GM18907 (cell line): ENCODE results near the gene ZER1.
"Not testable (repeated sequence)": the region's sequence is repeated elsewhere in the genome, so short reads cannot be mapped to it uniquely, and the experiment has no call there.

Source experiments
- ATAC-seq: cut with Tn5 transposase; IDR thresholded peaks from one replicate; pipeline ENCODE4 v1.9.1; 2021; ENCODE audit warnings: mild to moderate bottlenecking, moderate library complexity; ENCODE audit not compliant: unreplicated experiment

Gene ZER1

DNA sequence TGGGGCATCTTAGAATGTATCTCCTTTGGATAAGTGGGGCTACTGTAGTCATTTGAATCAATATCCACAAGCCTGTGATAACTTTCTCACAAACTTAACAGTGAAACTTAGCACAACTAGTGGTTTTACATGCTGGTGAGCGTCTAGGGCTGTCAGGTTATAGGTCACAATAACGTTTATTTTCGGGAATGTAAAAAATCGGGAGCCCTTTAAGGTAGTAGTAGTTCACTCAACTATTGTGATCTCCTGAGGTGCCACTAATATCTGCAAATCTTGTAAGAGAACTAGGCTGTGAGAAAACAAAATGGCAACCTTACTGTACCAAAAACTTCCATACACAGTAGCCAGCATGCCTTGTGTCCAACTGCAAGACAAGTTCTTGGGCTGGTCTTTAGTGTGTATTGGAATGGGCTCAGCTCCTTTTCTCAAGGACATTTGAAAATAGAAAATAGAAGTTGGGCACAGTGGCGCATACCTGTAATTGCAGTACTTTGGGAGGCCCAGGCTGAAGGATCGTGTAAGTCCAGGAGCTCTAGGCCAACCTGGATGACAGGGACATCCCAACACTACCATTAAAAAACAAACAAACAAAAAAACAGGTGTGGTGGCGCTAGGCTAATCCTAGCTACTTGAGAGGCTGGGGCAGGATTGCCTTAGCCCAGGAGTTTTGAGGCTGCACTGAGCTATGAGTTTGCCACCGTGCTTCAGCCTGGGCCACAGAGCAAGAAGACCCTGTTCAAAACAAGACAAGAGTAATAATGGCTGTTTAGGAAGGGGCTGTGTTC is 74.6 kb downstream of the ZER1 start:
- ATAC-seq: no peak

DNA sequence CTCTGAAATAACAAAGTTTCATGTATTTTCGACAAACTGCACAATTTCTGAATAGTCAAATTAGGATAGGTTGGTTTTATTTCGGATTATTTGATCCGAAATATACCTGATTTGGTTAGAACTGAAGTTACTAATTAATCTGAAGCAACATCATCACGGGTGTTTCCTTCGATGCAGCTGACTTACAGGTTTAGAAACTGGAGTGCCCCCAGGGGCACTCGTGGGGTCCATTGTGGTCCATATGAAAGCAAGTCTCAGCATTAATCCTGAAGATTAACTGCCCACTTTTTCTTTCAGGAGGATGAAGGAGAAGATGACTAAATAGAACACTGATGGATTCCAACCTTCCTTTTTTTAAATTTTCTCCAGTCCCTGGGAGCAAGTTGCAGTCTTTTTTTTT is 77.4 kb downstream of the ZER1 start:
- ATAC-seq: peak; percentile 38

DNA sequence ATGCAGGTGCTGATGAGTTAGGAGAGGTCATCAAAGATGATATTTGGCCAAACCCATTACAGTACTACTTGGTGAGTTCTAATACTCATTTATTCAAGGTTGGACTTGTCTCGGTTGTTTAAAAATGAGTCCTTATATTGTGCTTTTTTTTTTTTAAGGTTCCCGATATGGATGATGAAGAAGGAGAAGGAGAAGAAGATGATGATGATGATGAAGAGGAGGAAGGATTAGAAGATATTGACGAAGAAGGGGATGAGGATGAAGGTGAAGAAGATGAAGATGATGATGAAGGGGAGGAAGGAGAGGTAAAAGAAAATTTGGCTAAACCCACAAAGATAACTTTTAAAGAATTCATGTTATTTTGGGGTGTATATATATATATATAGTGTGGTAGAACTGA is 78.0 kb downstream of the ZER1 start:
- not testable (repeated sequence) for ATAC-seq

DNA sequence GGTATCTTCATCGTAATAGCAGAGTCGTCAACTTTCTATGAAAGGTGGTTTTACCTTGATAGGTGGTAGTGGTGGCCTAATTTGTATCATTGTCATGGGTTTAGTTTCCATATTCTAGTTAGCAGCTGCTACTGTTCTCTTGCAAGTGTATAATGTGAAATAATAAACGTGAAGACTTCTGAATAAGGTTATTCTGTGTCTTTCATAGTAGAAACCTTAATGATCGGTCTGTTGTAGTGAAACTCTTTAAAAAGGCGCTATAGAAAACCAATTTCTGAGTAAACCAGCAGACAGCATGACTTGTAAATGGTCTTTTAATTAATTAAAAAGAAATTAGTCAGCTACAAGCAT is 81.1 kb downstream of the ZER1 start:
- ATAC-seq: no peak

- ATAC-seq: no peak
Measured at GRCh38 chr9:128689820-128690683, 81.7 kb downstream of the ZER1 start.

- peak; percentile 13 for ATAC-seq
Measured at GRCh38 chr9:128689293-128689774, 82.4 kb downstream of the ZER1 start.

GRCh38 chr9:128688501-128689292 is 83.0 kb downstream of the ZER1 start, which contains the start of gene SET:
TSS of gene SET (plus strand) at chr9:128689222. CDS start at chr9:128689583, 361 bp downstream.
- ATAC-seq: peak; percentile 67

GRCh38 chr9:128687453-128687852 is 84.3 kb downstream of the ZER1 start:
- ATAC-seq: no peak

DNA sequence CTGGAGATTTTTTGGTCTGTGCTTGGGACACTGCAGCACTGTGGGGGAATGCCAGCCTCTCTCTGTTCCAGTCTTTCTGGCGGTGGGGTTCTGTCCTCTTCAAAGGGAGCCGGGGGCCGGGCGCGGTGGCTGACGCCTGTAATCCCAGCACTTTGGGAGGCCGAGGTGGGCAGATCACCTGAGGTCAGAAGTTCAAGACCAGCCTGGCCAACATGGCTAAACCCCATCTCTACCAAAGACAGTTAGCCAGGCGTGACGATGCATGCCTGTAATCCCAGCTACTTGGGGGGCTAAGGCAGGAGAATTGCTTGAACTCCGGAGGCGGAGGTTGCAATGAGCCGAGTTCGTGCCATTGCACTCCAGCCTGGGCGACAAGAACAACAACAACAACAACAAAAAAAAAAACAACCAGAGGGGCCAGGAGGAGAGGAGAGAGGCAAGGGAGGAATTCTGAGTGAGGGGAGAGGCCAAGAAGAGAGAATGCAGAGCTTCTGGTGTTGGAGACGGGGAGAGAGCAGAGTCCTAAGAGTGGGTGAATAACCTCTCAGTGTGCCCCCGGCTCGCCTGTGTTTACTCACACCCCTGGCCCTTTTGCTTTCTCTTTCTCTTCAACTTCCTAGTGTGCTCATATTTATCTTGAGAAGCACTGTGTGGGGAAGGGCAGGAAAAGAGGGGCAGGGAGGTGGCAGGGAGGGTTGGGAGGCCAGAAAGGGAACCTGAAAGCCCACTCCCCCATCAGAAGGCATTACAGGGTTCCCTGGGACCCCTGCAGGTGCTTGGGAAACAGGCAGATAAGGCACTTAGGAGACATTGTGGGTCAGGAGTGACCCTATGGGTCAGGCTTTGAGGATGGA is 85.9 kb downstream of the ZER1 start:
- no peak for ATAC-seq

DNA sequence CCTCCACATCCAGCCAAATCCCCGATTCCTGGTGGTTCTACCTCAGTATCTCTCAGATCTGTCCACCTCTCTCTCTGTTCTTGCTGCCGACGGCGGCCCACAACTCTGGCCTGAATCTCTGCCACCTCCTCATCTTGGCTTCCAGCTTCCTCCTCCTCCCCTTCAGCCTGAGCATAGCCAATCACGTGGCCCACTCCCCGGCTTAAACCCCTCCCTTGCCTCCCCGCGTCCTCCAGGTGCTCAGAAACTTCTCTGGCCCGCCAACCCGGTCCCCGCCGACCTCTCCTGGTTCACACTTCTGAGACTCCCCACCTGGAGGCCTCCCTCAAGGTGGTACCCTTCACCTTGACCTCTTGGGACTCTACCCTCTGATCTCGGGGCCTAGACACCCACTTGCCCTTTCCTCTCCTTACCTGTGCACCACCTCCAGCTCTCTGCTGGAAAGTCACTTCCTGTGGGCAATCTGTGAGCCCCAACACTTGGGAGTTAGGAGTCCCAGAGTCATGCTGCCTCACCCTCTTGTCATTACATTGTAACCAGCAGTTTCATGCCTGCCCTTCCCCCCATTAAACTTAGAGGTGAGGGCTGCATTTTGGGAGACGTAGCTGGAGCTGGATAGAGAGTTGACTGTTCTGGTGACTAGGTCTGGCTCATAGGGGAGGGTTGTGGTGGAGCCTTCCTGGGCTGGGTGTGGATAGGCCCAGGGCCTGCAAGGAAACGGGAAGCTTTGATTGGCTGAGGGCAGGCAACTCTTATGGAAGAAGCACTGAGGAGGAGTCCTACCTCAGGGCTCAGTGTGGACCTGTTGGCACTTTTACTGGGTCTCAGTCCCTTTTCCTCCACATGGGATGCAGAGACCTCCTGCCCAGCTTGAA is 87.2 kb downstream of the ZER1 start:
- ATAC-seq: peak; percentile 36

DNA sequence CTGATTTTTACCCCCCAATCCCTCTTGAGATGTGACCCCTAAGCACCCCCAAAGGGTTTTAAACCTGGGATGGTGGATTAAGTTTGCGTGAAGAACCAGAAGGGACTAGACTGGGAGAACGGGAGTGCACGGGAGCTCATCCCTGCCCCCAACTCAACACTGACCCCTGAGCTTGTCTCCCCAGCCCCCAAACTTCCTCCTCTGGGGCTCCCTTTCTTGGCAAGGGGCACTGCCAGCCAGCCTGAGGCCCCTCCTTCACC is 87.7 kb downstream of the ZER1 start:
- ATAC-seq: no peak

DNA sequence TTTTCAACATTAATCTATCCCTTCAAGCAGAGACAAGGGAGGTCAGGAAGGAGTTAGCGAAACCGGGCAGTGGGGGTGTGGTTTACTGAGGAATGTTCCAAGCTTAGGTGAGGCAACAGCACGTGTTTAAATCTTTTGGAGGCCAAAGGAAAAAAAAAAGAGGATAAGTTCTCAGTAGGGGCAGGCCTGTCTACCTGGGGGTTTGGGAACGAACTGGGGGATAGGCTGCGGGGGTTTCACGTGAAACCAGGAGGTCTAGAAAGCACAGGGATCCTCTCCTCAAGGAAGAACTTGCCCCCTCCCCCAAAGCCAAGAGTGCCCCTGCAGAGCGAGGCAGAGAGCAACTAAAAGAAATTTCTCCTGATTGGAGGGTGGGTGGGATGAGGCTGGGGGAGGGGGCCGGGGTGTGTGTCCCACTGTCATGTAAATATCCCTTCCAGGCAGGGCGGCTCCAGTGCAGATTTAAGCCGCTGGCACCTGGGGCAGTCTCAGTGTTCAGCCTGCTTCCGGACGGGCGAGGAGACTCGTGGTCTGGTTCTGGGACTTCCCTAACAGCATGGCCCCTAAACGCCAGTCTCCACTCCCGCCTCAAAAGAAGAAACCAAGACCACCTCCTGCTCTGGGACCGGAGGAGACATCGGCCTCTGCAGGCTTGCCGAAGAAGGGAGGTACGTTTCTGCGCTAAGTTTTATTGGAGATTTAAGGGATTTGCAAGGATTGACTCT is 88.2 kb downstream of the ZER1 start:
- ATAC-seq: peak; percentile 30
